ENCODE data around the gene ABCF3. TPM values are rescaled to one million over a fixed set of nuclear protein-coding genes. Genes with fewer than 3 reads are reported as not detected.
A peak's percentile ranks its signal among the peaks of the same experiment; 100 is the strongest.

ABCF3 gene
- total and polyA plus RNA-seq, 2 of the 13 experiments (the other 11 are each of a cell fraction or from before 2014, with no cell fraction given): 38.8 to 46.5 TPM

- TF ChIP-seq FOXO4 (CRISPR knock-in tag; conservative IDR thresholded peaks at IDR 0.05): no peak
- TF ChIP-seq KLF15 (CRISPR knock-in tag; IDR thresholded peaks at IDR 0.05; ENCODE audit: borderline replicate concordance): no peak
- TF ChIP-seq ZNF121 (CRISPR knock-in tag; IDR thresholded peaks at IDR 0.05): peak; percentile 60; the same call in 1 of the 2 replicates
- no peak for TF ChIP-seq FOXK1 (CRISPR knock-in tag; IDR thresholded peaks at IDR 0.05; ENCODE audit: borderline replicate concordance, low read depth)
- no peak for TF ChIP-seq GLMP (CRISPR knock-in tag; IDR thresholded peaks at IDR 0.05; ENCODE audit: borderline replicate concordance)
- TF ChIP-seq ZNF564 (CRISPR knock-in tag; IDR thresholded peaks at IDR 0.05): peak; percentile 92
- TF ChIP-seq NFYC (CRISPR knock-in tag; IDR thresholded peaks at IDR 0.05): no peak
- no peak for TF ChIP-seq MYNN (CRISPR knock-in tag; IDR thresholded peaks at IDR 0.05; ENCODE audit: low read depth)
- peak; percentile 91 for TF ChIP-seq ARID4A (CRISPR knock-in tag; IDR thresholded peaks at IDR 0.05; ENCODE audit: borderline replicate concordance)
- no peak for TF ChIP-seq REXO4 (CRISPR knock-in tag; IDR thresholded peaks at IDR 0.05; ENCODE audit: borderline replicate concordance)
- no peak for TF ChIP-seq EEA1 (CRISPR knock-in tag; IDR thresholded peaks at IDR 0.05; ENCODE audit: borderline replicate concordance)
- no peak; the same call in 1 of the 2 replicates for TF ChIP-seq DMTF1 (CRISPR knock-in tag; IDR thresholded peaks at IDR 0.05)
- TF ChIP-seq KLF11 (CRISPR knock-in tag; IDR thresholded peaks at IDR 0.05): peak; percentile 37; the same call in 1 of the 2 replicates
- TF ChIP-seq TFE3 (CRISPR knock-in tag; IDR thresholded peaks at IDR 0.05): peak; percentile 59; the same call in 1 of the 2 replicates
- TF ChIP-seq ZBTB21 (CRISPR knock-in tag; IDR thresholded peaks at IDR 0.05): no peak
These were observed 55.7 kb downstream of the ABCF3 start (continued) for GRCh38 chr3:184241447-184242296.

Measured in HepG2 (cell line).